B cell (primary cell): Measurements from ENCODE around the gene LENG1. TPM values are rescaled to one million over a fixed set of nuclear protein-coding genes. Genes with fewer than 3 reads are reported as not detected.

ENCODE experiments used
- ATAC-seq: fragments of 200-7000 bp; cut with Tn5 transposase; one replicate; pipeline ENCODE4 v1.10.0; 2021; ENCODE audit warnings: low read depth, mild to moderate bottlenecking, moderate number of reproducible peaks, moderate library complexity
- CTCF ChIA-PET: fragments of 350-600 bp; sonication (Branson Sonifier 250); formaldehyde crosslinking; loops from one replicate; lab custom pipeline; 2021; ENCODE audit warnings: antibody characterized with exemption, inconsistent platforms; lab: Charles Lee
- POLR2A ChIA-PET: fragments of 350-600 bp; sonication (Branson Sonifier 250); formaldehyde crosslinking; loops from one replicate; lab custom pipeline; 2021; ENCODE audit warnings: antibody characterized with exemption; lab: Charles Lee
- DNase-seq: peaks from one replicate; pipeline ENCODE4 v3.0.0; 2013
- H2AFZ ChIP-seq: 2 replicates; pipeline ENCODE4 v1.6.1; 2012; ENCODE audit warnings: mild to moderate bottlenecking, low read depth, low read length; ENCODE audit not compliant: insufficient read depth, poor library complexity, severe bottlenecking
- H3K27ac ChIP-seq, 2 donors: 1 replicate in 1 of 2; 2 replicates in 1 of 2; pipeline ENCODE4 v1.5.1; 2012 to 2013; ENCODE audit warnings: low read length in 2 of 2, mild to moderate bottlenecking in 2 of 2, moderate library complexity in 1 of 2
- H3K27me3 ChIP-seq, 4 experiments: fragments of 200-600 bp in 1 of 4; sonication (generic) in 1 of 4; replicated peaks in 1 of 4; 1 replicate in 2 of 4; 2 replicates in 2 of 4; pipeline versions ENCODE4 v1.6.1 to v1.7.0; 2013 to 2016; ENCODE audit warnings: low read length in 3 of 4, mild to moderate bottlenecking in 2 of 4, mixed read lengths in 1 of 4, moderate library complexity in 1 of 4; ENCODE audit not compliant: insufficient read depth in 4 of 4, control insufficient read depth in 3 of 4; ENCODE audit errors: control extremely low read depth in 1 of 4
- H3K36me3 ChIP-seq, 2 experiments: replicated peaks in 1 of 2; 1 replicate in 1 of 2; 2 replicates in 1 of 2; pipeline versions ENCODE4 v1.6.1 to v1.7.1; 2013; ENCODE audit warnings: low read length in 1 of 2; ENCODE audit not compliant: insufficient read depth in 2 of 2, control insufficient read depth in 1 of 2; ENCODE audit errors: control extremely low read depth in 1 of 2, extremely low read depth in 1 of 2
- H3K4me1 ChIP-seq, 2 donors: fragments of 200-600 bp in 1 of 2; sonication (generic) in 1 of 2; 1 replicate in 1 of 2; 2 replicates in 1 of 2; pipeline versions ENCODE4 v1.5.1 to v1.6.1; 2013 to 2017; ENCODE audit warnings: low read length in 2 of 2; ENCODE audit not compliant: control insufficient read depth in 2 of 2, insufficient read depth in 2 of 2
- H3K4me2 ChIP-seq: replicated peaks from 2 replicates; pipeline ENCODE3; 2012; ENCODE audit warnings: mild to moderate bottlenecking, low read depth, low read length; ENCODE audit not compliant: poor library complexity, severe bottlenecking
- H3K4me3 ChIP-seq, 5 experiments: fragments of 200-600 bp in 1 of 5; sonication (generic) in 1 of 5; 1 replicate in 3 of 5; 2 replicates in 2 of 5; pipeline versions ENCODE4 v1.5.1 to v1.7.0; 2011 to 2016; ENCODE audit warnings: low read length in 4 of 5, mild to moderate bottlenecking in 4 of 5, low read depth in 2 of 5, control low read depth in 1 of 5, moderate library complexity in 1 of 5; ENCODE audit not compliant: insufficient read depth in 1 of 5; ENCODE audit errors: control extremely low read depth in 1 of 5, extremely low read depth in 1 of 5
- H3K79me2 ChIP-seq: fragments of 200-600 bp; sonication (generic); one replicate; pipeline ENCODE4 v1.6.0; 2016; ENCODE audit warnings: low read length; ENCODE audit not compliant: control insufficient read depth, insufficient read depth
- H3K9ac ChIP-seq: fragments of 200-600 bp; sonication (generic); 2 replicates; pipeline ENCODE4 v1.6.1; 2017; ENCODE audit warnings: mild to moderate bottlenecking, low read length, moderate library complexity
- H3K9me3 ChIP-seq, 3 donors: one replicate each; pipeline versions ENCODE4 v1.6.1 to v1.7.1; 2013; ENCODE audit warnings: low read length in 2 of 3; ENCODE audit not compliant: control insufficient read depth in 2 of 3, insufficient read depth in 1 of 3; ENCODE audit errors: control extremely low read depth in 1 of 3
- H4K20me1 ChIP-seq: 2 replicates; pipeline ENCODE4 v1.6.0; 2012; ENCODE audit warnings: mild to moderate bottlenecking, low read length; ENCODE audit not compliant: insufficient read depth, control insufficient read depth, poor library complexity, severe bottlenecking
- H3K27ac Mint-ChIP-seq: one replicate; pipeline ENCODE4 v1.8.0; 2021; ENCODE audit warnings: mixed read lengths
- H3K27me3 Mint-ChIP-seq: one replicate; pipeline ENCODE4 v1.8.0; 2021; ENCODE audit warnings: mixed read lengths
- H3K4me1 Mint-ChIP-seq: one replicate; pipeline ENCODE4 v1.8.0; 2021; ENCODE audit warnings: mixed read lengths
- H3K4me3 Mint-ChIP-seq: one replicate; pipeline ENCODE4 v1.8.0; 2021; ENCODE audit warnings: mixed read lengths
- H3K9me3 Mint-ChIP-seq: one replicate; pipeline ENCODE4 v1.8.0; 2022; ENCODE audit warnings: mixed read lengths; ENCODE audit not compliant: insufficient read depth
- EZH2 ChIP-seq: IDR thresholded peaks from 2 replicates; pipeline ENCODE4 v1.6.1; 2012; ENCODE audit warnings: borderline replicate concordance, low read depth, mild to moderate bottlenecking, moderate library complexity, low read length; ENCODE audit not compliant: insufficient read depth, poor library complexity, severe bottlenecking
- WGBS: methylation state at CpG from one replicate; pipeline ENCODE4 v1.1.5; 2013; ENCODE audit warnings: missing lambda C conversion rate; ENCODE audit not compliant: insufficient coverage; 5-methylcytosine and 5-hydroxymethylcytosine counted together
- intact Hi-C: fragments of 100-400 bp; cut with micrococcal nuclease; formaldehyde crosslinking; loops from one replicate; pipeline ENCODE4 v1.10.0; 2022
- polyA plus RNA-seq: library from polyadenylated mRNA; depleted of rRNA; stranded (reverse); fragments of >200 nt; gene quantifications from 2 replicates; pipeline ENCODE4 v1.2.3, GENCODE V29; 2012
- total RNA-seq, 2 donors: library from RNA; stranded (reverse); fragments of 120-200 nt in 1 of 2; gene quantifications; 1 replicate in 1 of 2; 2 replicates in 1 of 2; pipeline versions ENCODE4 v1.2.3 to v1.2.4, GENCODE V29; 2013 to 2022
- TF ChIP-seq, protein P1 (sequence below): fragments of 200-600 bp; IDR thresholded peaks from one replicate; pipeline ENCODE4 v1.8.0; 2022; ENCODE audit warnings: antibody characterized with exemption, mild to moderate bottlenecking

Gene LENG1
- total and polyA plus RNA-seq, 2 donors (not counting 1 experiment from before 2014, with no cell fraction given), result 9.2 to 16.5 TPM

DNA sequence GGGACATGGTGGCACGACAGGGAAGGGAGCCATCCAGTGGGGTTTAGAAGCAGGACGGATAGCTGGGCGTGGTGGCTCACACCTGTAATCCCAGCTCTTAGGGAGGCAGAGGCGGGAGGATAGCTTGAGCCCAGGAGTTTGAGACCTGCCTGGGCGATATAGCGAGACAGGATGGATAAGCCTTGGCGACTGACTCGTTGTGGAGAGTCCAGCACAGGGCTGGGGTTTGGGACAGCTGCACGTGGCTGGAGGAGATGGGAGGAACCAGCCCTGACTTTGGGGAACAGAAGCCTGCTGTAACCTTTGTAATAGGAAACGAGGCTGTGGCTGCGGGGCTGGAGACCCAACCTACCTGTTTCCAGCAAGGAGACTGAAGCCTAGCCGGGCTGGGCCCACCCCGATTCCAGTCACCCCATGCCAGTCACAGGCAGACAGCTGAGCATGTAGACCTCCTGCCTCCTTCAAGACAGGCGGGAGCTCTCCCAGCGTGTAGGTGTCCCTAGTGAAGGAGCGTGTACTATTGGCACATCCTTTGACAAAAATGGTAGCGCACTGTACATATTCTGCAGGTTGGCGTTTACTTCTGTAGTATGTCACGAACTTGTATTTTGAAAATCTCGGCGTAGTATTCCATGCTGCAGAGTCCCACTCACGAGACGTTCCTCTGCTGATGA is 8.0 kb downstream of the LENG1 start:
- H3K4me2 ChIP-seq, result no peak overlapping the region
- 95% methylated on average over 23 of the region's 23 CpGs for WGBS
- H4K20me1 ChIP-seq, result peaks cover 78% of the 10 kb centered on the region
- Mint-ChIP-seq H3K9me3 (no peaks in the 10 kb centered on the region), H3K4me3 (no peak overlapping the region), H3K27ac (peak overlapping the region; percentile 53), H3K27me3 (no peaks in the 10 kb centered on the region), H3K4me1 (no peaks in the 10 kb centered on the region)
- H3K9ac ChIP-seq, result no peak overlapping the region
- H3K27ac ChIP-seq, result no peak overlapping the region
- POLR2A ChIA-PET, result no interaction called here
- H2AFZ ChIP-seq, result no peak overlapping the region
- no peak overlapping the region for H3K4me3 ChIP-seq
- H3K27me3 ChIP-seq, result no peaks in the 10 kb centered on the region
- H3K36me3 ChIP-seq, result peaks cover 0 to 80% of the 10 kb centered on the region in 2 experiments
- H3K79me2 ChIP-seq, result no peaks in the 10 kb centered on the region
- ATAC-seq (no peak), DNase-seq (no peak)
- intact Hi-C loops, result no loop called here
- no peak for TF ChIP-seq EZH2
- TF ChIP-seq, protein P1, sequence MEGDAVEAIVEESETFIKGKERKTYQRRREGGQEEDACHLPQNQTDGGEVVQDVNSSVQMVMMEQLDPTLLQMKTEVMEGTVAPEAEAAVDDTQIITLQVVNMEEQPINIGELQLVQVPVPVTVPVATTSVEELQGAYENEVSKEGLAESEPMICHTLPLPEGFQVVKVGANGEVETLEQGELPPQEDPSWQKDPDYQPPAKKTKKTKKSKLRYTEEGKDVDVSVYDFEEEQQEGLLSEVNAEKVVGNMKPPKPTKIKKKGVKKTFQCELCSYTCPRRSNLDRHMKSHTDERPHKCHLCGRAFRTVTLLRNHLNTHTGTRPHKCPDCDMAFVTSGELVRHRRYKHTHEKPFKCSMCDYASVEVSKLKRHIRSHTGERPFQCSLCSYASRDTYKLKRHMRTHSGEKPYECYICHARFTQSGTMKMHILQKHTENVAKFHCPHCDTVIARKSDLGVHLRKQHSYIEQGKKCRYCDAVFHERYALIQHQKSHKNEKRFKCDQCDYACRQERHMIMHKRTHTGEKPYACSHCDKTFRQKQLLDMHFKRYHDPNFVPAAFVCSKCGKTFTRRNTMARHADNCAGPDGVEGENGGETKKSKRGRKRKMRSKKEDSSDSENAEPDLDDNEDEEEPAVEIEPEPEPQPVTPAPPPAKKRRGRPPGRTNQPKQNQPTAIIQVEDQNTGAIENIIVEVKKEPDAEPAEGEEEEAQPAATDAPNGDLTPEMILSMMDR, result no peak
- CTCF ChIA-PET, result no interaction called here
- no peaks in the 10 kb centered on the region for H3K9me3 ChIP-seq
- H3K4me1 ChIP-seq, result no peaks in the 10 kb centered on the region

DNA sequence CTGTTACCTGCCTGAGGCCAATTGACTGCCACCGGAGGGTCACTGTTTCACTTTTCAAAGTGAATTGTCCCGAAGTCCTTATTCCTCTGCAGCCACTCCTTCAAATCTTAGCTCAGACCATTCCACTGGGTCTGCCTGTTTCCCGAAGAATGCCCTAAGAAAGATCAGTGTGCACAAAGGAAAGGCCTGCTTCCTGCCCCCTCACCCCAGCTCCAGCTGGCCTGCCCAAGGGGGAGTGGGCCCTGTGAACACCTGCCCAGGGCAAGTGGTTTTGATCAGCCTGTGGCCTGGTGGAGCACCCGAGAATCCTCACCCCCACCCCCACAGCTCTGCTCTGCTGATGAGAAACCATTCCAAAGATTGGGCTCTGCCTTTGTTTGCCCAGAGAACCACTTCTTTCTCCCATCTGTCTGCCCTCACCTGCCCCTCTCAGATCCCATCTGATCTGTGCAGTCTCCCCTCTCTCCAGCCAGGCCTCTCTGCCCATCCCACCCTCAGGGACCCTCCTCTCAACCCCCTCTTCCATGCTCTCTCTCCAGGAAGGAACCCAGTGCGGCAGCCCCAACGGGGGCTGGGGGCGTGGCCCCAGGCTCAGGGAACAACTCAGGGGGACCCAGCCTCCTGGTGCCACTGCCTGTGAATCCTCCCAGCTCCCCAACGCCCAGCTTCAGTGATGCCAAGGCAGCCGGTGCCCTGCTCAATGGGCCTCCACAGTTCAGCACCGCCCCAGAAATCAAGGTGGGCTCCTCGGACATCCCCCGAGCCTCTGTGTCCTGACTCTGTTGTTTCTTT is 10.3 kb downstream of the LENG1 start:
- no peaks in the 10 kb centered on the region for H3K4me1 Mint-ChIP-seq
- Histone ChIP-seq H2AFZ (no peak overlapping the region), H3K4me2 (no peak overlapping the region), H3K27ac (no peak overlapping the region), H3K9ac (no peak overlapping the region), H3K4me1 (no peaks in the 10 kb centered on the region), H3K27me3 (no peaks in the 10 kb centered on the region), H3K9me3 (no peaks in the 10 kb centered on the region), H3K4me3 (no peak overlapping the region), H3K79me2 (peaks cover 8% of the 10 kb centered on the region), H4K20me1 (peaks cover 73% of the 10 kb centered on the region), H3K36me3 (peaks cover 0 to 81% of the 10 kb centered on the region in 2 experiments)
- ChIA-PET CTCF (no interaction called here), POLR2A (no interaction called here)
- no peak overlapping the region for H3K4me3 Mint-ChIP-seq
- no peak for DNase-seq
- H3K27me3 Mint-ChIP-seq, result no peaks in the 10 kb centered on the region
- WGBS, result 88% methylated on average over 12 of the region's 12 CpGs
- H3K9me3 Mint-ChIP-seq, result no peaks in the 10 kb centered on the region
- intact Hi-C loops, result no loop called here
- H3K27ac Mint-ChIP-seq, result no peak overlapping the region
- no peak for ATAC-seq
- TF ChIP-seq, protein P1, result no peak
- no peak for TF ChIP-seq EZH2
